NCI-H1105 treated with DMSO at 0.1 percent for 48 hours (cell line): ENCODE data around the gene SERGEF.
"Not testable (repeated sequence)": the region's sequence is repeated elsewhere in the genome, so short reads cannot be mapped to it uniquely, and the experiment has no call there.

Source experiments
- DNase-seq: peaks from one replicate; lab custom pipeline; 2025; lab: John Stamatoyannopoulos, UW

The SERGEF gene

DNA sequence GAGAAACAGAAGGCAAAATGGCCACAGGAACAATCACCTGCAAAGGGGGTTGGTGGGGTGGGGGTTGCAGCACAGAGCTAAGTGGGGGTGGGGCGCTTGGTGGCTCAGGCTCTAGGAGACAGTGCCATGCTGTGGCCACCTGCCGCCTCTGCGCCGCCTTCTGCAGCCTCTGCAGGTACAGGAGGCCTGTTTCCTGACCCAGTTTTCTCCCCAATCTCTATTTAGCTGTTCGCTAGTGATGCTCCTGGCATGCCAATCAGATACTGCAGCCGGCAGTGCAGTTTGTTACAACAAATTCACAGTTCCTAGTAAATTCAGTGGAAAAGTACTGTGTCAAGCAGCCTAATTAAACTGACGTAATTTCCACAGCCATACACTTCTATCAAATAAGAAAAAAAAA lies 106.4 kb downstream of the SERGEF start:
- DNase-seq = peak; percentile 30

DNA sequence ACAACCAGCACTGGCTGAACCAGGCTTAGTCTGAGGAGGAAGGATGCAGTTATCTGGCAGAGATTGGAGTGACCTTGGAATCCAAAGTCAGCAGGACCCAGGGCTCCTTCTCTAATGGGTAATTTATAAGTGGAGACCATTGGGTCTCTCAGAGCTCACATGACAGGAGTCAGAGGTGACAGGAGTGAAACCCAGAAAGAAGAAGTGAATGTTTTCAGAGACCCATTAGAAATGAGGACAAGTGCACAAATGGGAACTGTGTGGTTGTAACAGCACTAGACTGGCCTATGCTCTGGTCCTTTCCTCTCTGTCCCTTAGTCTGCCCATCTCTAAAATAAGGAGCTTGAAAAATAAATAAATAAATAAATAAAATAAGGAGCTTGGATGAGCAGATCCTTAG lies 107.4 kb downstream of the SERGEF start:
- no peak for DNase-seq

GRCh38 chr11:17901481-17901880 lies 111.4 kb downstream of the SERGEF start:
- no peak for DNase-seq

- no peak for DNase-seq
These were observed 114.1 kb downstream of the SERGEF start for GRCh38 chr11:17898782-17899181.

DNA sequence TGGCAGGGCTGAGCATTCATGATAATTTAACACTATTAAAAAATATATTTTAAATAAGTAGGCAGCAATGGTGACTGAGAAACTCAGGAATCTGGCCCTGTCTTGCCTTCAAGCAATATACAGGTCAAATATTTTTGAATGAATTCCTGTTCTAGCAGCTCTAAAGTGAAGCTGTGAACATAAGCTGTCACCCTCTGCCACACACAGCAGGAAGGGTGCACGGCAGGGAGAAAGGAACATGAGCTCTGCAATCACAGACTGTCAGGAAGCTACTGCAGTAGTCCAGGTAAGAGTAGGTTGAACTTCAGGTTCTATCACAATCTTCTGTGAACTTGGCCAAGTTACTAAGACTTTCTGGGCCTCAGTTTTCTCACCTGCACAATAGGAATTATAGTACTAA lies 114.8 kb downstream of the SERGEF start:
- DNase-seq = no peak

- DNase-seq = no peak
These were observed 115.4 kb downstream of the SERGEF start for GRCh38 chr11:17897495-17897894.

GRCh38 chr11:17896496-17897151 lies 116.2 kb downstream of the SERGEF start:
- not testable (repeated sequence) for DNase-seq

GRCh38 chr11:17894929-17895658 lies 117.8 kb downstream of the SERGEF start:
- DNase-seq = no peak

GRCh38 chr11:17892409-17892808 lies 120.4 kb downstream of the SERGEF start:
- no peak for DNase-seq

DNA sequence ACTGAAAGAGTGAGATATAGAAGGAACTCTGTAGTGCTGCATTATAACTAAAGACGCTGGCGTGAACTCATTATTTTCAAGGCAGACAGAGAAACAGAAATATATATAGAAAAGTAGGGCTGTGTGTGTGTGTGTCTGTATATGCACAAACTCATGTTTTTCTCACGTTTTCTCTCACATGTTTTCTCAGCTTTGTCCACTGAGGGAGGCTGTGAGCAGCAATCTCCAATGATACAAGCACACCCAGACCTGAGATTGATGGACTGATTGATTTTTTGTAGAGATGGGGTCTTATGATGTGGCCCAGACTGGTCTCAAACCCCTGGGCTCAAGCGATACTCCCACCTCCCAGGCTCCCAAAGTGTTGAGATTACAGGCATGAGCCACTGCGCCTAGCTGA lies 122.5 kb downstream of the SERGEF start:
- DNase-seq = no peak

DNA sequence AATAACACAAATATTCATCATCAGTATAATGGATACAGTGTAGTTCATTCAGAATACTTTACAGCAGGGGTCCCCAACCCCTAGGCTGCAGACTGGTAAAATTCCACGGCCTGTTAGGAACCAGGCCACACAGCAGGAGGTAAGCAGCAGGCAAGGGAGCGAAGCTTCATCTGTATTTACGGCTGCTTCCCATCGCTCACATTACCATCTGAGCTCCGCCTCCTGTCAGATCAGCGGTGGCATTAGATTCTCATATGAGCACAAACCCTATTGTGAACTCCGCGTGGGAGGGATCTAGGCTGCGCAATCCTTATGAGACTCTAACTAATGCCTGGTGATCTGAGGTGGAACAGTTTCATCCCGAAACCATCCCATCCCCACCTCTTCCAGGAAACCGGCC lies 125.1 kb downstream of the SERGEF start:
- DNase-seq = no peak

DNA sequence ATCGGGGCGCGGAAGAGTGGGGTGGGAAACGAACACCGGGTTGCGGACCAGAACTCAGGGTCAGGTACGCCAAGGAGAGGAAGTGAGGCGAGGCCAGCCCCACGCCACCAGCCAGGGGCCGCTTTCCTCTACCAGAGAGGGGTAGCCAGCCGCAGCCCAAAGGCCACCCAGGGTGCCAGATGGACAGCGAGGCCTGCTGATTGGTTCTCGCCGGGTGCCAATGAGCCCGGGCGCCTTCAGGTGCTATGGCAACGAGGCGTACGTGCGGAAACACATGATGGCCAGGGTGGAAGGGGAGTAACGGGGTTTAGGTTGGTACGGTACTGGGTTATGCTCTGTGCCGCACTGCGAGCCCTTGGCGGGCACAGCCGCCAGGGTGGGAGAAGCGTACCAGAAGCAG lies 128.9 kb downstream of the SERGEF start:
- DNase-seq = no peak

DNA sequence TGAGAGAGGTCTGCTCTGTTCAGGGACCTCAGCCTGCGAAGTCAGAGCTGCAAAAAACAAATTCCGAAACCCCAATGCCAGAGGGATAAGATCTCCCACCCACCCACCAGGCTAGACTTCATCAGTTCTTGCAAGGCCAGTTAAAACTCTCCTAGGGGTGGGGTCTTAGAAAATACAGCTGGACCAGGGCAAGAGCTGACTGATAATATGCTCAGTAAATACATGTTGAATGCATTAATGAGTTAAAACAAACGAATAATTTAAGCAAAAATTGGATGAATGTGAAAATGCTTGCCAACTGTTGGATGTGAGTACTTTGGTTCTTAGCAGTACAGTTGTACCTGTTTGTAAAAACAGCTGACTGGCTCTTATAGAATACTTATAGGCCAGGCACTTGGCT lies 129.8 kb downstream of the SERGEF start:
- no peak for DNase-seq

GRCh38 chr11:17878743-17879142 lies 134.1 kb downstream of the SERGEF start:
- no peak for DNase-seq

DNA sequence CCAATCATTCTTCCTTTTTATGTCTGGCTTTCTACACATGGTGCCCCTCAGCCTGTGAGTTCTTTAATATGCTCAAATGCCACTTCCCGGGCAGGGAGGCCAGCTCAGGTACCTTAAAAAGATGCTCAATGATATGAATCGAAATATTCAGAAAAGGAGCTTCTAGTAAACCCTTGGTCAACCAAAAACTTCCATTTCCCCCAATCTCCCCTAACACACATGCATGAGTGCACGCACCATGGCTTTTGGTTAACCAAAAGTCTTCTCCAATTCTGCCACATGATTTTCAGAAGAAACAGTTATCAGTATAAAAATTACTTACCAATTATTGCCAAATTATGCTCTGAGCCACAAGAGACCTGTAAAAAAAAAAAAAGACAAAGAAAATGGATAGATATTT lies 135.0 kb downstream of the SERGEF start:
- DNase-seq = no peak

GRCh38 chr11:17876827-17877226 lies 136.0 kb downstream of the SERGEF start:
- no peak for DNase-seq

DNA sequence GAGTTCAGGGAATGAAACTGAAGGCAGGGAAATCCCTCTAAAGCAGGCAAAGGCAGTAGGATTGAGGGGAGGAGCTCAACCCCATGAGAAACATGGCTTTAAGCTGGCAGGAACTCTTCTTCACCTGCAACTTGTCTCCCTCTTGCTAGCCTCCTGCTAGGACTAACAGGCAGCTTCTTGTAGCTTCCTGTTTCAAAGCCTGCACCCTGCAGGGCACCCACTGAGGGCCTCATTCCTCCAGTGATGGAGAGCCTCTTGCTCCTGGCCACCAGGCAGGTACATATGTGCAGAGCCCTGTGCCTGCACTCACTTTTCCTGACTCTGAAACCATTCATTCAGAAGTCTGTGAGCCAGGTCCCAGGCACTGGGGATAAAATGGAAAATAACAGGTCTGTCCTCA lies 137.0 kb downstream of the SERGEF start:
- no peak for DNase-seq

DNA sequence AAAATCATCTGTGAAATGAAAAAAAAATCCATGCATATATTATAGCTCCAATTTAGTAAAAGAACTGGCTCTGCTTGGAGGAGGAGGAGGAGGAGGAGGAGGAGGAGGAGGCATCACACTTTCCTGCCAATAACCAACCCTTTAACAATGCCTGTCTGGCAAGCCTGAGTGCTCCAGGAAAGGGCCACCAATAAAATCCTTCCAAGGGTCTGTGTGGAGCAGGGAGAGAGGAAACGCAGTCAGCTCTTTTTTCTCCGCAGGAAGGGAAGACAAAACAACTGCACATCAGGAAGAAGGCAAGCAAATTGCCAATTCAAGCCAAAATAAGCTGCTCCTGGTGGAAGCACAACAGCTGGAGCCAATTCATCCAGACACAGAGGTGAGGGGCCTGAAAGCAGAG lies 139.3 kb downstream of the SERGEF start:
- DNase-seq = no peak

DNA sequence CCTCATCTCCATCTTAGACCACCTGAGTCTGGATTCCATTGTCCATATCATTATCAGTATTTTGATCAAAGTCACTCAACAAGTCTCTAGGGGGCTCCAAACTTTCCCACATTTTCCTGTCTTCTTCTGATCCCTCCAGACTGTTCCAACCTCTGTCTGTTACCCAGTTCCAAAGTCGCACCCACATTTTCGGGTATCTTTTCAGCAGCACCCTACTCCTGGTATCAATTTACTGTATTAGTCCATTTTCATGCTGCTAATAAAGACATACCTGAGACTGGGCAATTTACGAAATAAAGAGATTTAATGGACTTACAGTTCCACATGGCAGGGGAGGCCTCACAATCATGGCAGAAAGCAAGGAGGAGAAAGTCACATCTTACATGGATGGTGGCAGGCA lies 144.4 kb downstream of the SERGEF start:
- not testable (repeated sequence) for DNase-seq

DNA sequence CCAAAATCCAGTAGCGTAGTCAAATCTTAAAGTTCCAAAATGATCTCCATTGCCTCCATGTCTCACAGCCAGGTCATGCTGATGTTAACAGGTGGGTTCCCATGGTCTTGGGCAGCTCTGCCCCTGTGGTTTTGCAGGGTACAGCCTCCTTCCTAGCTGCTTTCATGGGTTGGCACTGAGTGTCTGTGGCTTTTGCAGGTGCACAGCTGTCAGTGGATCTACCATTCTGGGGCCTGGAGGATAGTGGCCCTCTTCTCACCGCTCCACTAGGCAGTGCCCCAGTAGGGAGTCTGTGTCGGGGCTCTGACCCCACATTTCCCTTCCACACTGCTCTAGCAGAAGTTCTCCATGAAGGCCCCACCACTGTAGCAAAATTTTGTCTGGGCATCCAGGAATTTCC lies 145.5 kb downstream of the SERGEF start:
- DNase-seq = no peak

- no peak for DNase-seq
These were observed 146.9 kb downstream of the SERGEF start for GRCh38 chr11:17865765-17866428.

DNA sequence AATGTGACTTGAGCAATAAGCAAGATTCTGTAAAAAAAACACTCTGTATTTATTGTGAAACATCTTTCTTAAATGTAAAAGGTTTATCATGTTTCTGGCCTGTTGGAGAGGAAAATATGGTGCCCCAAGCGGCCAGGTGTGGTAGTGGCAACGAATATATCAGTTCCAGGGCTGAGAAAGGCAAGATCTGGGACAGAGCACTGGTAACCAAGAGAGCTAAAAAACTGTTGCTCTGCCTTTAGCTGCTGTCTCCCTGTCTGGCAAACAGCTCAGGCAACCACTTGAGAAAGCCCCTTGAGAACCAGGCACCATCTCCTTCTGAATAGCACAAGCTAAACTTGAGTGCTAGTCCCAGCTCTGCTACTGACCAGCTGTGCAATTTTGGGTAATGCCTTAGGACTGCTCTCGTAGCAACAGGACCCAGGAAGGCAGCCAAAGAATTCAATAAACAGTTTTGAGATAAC lies 148.3 kb downstream of the SERGEF start:
- no peak for DNase-seq

DNA sequence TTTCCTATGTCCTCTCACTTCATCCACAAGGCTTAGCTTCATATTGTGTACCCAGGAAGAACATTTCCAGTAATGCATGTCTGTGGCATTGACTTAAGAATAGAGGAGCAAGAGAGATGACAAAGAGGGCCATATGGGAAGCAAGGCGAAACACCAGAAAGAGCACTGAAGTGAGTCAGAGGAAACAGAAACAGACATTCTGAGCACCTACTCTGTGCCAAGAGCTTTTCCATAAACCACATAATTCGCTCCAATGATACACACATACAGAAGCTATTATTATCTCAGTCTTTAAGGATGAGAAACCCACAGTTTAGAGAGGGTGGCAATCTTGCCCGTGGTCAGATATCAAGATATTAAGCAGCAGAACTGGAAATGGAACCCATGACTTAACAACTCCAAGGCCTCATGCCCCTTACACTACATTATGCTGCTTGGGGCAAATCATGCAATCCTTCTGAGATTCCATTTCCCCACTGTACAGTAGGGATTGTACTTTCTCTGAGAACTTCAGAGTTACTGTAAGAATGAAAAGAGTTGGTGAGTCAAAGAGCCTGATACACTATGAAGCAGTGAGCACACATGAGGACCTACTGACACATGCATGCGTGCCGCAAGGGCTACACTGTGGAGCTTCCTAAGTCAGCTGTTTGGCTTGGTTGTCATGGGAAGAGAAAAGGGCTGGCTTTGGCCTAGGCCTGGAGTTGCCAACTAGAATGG lies 151.7 kb downstream of the SERGEF start:
- no peak for DNase-seq
